GM12892 (cell line): ENCODE data around the gene FILIP1L.

Experiments
- POLR2A ChIP-seq: IDR thresholded peaks from 2 replicates; pipeline ENCODE4 v1.6.1; 2011; ENCODE audit warnings: low read depth, low read length, control low read depth
- POLR2AphosphoS5 ChIP-seq: IDR thresholded peaks from 2 replicates; pipeline ENCODE4 v1.6.1; 2011; ENCODE audit warnings: low read depth, low read length, control low read depth
- TAF1 ChIP-seq: IDR thresholded peaks from 2 replicates; pipeline ENCODE4 v1.6.1; 2011; ENCODE audit warnings: low read depth, mild to moderate bottlenecking, control low read depth, low read length, borderline replicate concordance

GRCh38 chr3:99940350-99940749 lies 174.0 kb downstream of the FILIP1L start:
- TF ChIP-seq POLR2A, result no peak
- TF ChIP-seq POLR2AphosphoS5, result no peak
- TF ChIP-seq TAF1, result no peak
